CD4-positive, alpha-beta T cell treated with Interleukin-17A for 1 hour (primary cell): Measurements from ENCODE around the gene RERE.

Source experiments
- DNase-seq: peaks from one replicate; pipeline ENCODE4 v3.0.0-alpha.2; 2020

RERE gene

DNA sequence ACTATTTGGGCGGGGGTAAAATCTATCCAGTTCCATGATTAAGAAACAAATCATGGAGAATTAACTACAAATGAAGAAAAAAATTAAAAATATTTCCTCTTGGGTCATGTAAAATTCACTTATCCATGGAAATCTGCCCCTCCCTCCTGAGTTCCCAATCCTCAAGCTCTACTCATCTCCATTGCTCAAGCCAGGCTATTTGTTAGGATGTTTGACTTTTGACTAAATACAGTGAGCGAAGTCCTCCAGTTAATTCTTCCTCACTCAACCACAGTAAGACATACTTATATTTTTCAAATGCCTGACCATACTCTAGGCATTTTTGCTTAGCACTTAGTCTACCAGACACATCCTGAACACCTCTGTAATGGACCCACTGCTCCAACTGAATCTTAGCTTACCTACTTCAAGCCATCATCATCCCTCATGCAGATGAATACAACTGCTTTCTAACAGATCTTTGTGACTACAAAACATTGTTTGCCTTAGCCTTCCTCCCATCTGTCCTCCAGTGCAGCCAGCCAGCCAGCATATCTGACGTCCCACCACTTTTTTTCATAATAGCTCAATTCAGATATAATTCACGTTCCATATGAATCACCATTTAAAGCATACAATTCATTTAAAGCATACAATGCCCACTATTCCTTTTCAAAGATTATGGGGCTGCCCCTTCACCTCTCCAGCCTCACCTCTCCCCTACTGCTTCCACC is 154.2 kb downstream of the RERE start:
- no peak for DNase-seq

DNA sequence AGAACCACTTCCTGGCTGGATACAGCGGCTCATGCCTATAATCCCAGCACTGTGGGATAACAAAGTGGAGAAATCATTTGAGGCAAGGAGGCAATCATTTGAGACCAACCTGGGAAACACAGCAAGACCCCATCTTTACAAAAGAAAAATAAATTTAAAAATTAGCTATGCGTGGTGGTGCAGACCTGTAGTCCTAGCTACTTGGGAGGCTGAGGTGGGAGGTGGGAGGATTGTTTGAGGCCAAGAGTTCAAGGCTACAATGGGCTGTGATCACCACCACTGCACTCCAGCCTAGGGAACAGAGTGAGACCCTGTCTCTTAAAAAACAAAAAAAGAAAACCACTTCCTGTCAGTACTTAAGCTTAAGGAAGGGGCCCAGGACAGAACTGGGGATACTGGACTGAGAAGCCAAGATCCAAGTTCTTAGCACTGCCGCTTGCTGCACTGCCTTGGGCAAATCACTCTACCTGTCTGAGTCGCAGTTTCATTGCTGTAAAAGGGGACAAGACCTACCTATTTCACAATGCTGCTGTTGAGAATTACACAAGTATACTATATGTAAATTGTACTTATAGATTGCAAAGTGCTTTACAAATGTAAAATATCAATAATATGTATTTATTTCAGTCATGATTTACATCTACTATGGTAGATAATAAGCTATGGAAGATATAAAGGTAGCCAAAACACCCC is 154.9 kb downstream of the RERE start:
- no peak for DNase-seq

DNA sequence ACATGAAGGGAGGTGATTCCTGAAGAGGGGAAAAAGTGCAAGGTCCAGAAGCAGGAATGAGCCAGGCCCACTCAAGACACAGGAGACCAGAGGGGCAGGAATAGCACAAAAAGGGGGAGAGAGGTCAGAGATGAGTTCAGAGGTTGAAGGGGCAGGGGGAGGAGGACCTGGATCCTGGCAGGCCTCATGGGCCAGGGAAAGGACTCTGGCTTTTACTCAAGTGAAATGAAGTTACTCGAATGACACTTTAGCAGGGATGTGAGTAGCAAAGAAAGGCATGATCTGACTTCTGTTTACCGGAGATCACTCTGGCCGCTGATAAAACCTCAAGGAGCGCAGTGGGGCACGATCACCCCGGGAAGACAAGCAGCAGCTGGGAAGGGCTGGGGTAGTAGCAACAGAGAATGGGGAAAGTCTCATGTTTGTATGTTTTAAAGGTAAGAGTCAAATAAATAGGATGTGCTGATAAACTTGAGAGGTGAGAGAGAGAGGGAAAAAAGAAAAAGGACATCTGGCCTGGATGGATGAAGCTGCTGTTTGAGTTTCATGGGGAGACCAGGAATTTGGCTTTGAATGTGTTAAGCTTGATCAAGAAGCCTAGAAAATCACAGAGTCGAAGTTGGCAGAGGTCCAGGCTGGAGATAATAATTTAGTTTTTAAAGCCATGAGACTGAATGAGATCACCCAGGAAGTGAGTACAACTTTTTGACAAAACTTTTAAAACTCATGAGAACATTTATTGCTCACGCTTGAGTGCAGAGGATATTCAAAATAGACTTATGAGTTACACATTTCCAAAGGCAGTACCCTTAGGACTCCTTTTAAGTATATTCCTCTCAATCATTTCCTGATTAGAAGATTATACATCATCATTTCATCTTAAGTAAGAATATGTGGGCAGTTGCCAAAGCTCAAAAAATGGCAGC is 156.0 kb downstream of the RERE start:
- no peak for DNase-seq

DNA sequence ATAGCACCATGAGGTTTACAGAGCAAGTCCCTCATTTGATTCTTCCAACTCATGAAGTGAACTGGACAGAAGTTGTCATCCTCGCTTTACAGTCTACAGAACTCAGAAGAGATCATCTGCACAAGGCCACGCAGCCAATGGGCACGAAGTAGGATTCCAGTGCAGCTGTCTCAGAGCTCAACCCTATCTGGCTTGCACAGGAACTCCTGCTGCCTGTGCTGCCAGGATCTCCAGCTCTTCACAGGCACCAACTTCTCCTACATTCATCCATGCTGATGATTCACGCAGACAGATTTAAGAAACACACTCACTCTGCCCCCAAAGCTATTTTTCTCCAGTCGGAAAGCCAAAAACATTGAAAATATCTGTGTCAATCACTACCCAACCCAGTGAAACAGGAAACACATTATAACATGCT is 157.0 kb downstream of the RERE start:
- DNase-seq: no peak

DNA sequence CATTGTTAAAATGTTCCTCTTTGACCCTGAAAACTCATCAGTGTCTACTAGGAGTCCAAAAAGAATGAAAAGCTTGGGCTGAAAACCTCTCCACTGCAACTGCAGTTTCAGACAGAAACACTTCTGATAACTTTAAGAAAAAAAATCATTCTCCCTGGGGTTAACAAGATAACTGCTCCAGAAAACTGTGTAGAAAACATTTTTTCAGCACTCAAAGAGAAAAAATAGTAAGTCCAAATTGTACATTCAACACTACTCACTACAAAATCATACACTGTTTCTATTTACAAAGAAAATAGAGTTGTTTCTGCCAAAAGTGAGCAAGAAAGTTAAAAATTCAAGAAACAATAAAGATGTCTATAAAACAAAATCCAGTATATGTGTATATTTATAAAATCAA is 157.8 kb downstream of the RERE start:
- no peak for DNase-seq

DNA sequence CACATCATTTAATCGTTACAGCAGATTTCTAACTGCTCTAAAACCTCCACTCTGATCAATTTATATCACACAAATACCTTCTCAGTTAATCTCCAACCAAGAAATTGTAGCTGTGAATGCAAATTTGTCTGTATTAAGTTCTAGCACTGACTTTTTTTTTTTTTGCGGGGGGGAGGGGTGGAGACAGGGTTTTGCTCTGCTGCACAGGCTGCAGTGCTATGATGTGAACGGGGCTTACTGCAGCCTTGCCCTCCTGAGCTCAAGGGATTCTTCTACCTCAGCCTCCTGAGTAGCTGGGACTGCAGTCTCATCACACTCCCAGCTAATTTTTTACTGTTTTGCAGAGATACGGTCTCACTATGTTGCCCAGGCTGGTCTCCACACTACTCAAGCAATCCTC is 163.6 kb downstream of the RERE start:
- DNase-seq: no peak

DNA sequence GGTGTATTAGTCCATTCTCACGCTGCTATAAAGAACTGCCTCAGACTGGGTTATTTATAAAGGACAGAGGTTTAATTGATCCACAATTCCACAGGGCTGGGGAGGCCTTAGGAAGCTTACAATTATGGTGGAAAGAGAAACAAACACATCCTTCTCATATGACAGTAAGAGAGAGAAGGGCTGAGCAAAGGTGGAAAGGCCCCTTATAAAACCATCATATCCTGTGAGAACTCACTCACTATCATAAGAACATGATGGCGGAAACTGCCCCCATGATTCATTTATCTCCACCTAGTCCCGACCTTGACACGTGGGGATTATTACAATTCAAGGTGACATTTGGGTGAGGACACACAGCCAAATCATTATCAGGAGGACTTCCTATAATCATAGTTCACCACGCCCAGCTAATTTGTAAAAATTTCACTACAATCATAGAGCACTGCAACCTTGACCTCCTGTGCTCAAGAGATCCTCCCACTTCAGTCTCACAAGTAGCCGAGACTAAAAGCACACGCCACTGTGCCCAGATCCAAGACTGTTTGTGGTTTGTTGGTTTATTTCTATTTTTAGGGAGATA is 164.9 kb downstream of the RERE start:
- DNase-seq: no peak

DNA sequence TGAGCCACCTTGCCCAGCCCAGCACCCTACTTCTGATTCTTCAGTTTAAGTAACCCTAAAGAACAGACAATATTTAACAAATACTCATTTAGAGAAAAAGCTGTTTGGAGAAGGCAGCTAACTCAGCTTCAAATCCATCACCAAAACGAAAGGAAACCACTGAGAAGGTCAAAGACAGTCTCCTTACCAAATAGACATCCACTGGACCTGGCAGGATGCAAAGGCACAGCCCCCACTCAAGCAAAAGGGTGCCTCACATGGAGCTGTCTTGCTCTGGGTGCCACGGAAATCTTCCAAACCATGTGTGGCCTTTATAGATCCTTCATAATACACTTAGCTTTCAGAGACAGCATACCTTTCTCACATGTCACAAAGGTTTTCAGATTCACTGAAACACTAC is 165.5 kb downstream of the RERE start:
- DNase-seq: no peak

DNA sequence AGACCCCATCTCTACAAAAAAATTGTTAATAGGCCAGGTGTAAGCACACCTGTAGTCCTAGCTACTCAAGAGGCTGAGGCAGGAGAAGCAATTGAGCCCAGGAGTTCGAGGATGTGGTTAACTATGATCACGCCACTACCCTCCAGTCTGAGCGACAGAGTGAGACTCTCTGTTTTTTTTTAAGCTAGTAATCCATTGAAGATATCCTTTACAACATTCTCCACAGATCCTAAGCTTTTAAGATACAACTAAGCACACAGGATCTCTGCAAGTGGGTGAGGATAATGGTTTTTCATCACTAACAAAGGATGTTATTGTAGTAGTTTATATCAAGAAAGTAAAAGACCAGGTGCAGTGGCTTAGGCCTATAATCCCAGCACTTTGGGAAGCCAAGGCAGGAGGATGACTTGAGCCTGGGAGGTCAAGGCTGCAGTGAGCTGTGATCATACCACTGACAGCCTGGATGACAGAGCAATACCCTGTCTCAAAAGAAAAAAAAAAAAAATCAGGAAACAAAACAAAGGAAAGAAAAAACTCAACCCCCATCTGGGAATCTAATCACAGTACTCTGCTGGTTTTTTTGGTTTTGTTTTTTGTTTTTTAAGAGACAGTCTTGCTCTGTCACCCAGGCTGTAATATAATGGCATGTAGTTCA is 166.1 kb downstream of the RERE start:
- no peak for DNase-seq

DNA sequence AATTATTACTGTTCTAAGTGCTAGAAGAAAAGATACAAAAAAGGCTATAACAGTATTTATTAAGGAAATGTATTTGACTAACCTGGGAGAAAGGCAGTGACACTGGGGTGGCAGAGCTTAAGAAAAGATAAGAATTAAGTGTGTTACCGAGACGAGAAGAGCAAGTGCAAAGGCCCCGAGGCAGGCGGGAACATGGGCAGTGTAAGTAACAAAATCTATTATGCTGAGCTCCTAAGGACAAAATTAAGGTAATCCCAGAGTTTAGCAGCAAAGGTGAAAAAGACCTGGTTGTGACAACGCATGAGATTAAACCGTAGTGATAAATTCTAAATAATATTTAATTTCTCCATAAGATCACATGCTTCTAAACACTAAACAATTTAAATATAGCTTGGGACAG is 167.6 kb downstream of the RERE start:
- DNase-seq: no peak

DNA sequence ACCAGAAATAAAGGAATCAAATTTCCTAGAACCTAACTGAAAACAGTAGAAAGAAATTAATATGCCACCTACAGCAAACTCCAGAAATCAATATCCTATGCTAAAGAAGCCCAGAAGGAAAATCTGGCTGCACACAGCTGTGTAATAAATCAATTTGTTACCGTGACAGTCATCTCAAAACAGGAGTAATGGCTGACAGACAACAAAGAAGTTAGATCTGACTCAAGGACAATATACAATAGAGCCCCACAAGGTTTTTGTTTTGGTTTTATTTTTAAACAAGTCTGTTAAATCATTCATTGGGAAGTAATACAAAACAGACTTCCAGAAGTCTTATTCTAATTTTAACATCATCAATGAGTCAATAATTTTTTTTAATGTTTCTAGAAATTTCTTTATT is 168.4 kb downstream of the RERE start:
- no peak for DNase-seq

DNA sequence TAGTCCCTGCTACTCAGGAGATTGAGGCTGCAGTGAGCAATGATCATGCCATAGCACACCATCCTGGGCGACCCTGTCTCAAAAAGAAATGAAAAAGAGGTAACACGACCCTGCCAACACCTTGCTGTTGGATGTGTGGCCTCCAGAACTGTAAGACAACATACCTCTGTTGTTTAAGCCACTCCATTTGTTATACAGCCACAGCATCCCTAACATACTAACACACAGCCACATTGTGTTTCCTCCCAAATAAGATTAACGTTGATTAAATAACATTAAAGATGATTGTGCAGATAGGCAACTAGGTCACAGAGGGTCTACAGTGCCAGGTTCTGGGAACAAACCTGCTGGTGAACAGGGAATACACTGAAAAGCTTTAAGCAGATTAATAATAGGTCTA is 170.4 kb downstream of the RERE start:
- DNase-seq: no peak

DNA sequence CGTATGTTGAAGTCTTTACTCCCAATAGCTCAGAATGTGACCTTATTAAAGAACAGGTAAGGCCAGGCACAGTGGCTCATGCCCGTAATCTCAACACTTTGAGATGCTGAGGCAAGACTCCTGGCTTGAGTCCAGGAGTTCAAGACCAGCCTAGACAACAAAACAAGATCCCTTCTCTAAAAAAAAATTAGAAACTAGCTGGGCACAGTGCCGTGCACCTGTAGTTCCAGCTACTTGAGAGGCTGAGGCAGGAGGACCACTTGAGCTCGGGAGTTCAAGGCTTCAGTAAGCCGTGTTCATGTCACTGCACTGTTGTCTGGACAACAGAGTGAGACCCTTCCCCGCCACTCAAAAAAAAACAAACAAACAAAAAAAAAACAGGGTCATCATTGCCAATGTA is 171.3 kb downstream of the RERE start:
- no peak for DNase-seq

DNA sequence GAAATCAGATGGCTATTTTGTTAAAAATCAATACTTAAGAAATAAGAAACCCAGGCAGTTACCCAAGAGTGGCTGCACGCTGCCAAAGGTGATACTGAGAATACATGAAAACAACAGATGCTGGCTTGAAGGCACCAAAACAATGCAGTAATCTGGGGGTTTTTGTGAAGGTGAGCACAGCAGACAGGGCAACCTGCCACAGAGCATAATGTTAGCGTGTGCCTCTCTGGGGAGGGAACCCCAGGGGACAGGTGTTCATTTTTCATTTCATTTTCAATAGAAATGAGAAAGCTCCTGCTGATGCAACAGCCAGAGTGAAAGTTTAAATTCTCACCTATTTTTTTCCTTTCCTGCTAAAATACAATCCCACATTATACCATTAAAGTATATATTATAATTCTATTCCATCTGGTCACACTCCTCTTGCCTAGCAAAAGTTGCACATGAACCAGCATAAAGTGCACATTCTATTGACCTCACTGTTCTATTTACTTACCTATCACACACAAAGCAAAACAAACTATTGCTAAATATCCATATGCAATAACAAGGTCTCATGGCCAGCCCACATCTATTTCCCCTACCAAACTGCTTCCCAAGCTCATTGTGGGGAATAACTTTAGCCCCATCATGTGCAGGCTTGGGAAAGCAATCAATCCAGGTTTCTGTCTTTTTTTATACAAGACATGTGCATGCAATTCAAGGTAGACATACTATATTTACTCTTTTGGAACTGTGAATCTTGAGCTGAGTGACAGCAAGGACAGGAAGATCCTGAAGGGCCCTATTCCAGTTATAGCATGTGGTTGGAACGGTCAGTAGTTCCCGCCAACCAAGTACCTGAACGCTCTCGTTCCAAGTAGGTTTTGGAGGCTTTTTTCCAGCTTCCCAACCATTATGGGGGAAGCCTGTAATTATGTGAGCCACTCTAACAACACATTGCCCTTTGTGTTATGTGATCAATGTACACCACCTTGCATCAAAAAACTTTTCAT is 173.6 kb downstream of the RERE start:
- no peak for DNase-seq

DNA sequence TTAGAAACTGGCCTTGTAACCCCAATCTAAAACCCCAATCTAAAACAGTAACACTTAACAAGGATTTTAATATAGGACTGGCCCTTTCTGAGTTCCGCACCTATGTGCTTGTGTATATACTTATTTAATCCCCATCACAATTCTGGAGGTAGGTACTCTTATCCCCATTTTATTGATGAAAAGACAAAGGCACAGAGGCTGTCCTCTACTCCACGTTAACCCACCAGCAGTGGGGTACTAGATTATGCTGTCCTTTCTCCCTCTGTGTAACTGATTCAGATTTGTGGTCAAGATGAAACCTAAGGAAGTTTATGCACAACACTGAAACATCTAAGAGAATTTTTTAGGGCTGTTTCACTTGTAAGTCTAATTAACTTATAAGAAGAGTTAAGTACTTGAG is 175.3 kb downstream of the RERE start:
- DNase-seq: no peak

DNA sequence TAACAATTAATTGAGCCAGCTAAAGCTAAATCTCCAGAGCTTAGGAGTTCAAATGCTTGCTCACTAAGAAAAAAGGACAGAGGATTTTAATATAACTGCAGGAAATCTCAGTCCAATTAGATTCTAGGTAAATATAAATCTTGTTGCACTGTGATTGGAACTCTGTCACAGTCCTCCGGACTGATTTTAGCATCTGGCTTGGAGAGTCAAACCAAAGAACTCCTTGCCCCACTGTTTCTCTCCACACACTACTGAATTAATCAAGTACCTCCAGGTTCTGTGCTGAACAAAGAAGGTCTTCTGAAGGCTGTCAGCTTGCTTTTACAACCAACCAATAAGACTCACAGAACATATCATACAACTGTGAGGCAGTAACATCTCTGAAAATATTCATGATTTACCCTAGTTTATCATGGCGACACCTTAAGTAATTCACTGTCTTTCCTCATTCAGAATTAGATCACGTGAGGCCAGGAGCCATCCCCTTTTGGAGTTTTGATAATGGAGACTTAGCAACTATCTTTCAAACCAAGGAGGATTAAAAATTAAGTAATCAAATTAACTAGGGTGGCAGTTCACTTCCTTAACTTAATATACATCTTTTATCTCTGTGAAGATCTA is 176.0 kb downstream of the RERE start:
- no peak for DNase-seq

DNA sequence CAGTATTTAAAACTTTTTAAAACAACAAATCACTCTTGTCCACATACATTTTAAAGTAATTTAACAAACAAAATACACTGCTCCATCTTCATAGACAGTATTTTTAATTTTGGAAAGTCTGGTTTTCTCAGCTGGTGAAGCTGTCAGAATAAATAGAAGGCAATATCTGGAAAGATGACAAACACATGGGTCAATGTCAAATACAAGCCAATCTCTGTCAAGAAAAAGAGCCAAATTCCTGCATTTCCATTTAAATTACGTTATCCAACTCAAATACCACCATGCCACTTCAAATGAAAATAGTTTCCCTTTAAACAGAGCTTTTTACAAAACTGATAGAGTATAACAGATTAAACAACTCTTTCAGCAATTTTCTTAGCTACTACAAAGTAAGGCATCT is 176.5 kb downstream of the RERE start:
- DNase-seq: no peak

DNA sequence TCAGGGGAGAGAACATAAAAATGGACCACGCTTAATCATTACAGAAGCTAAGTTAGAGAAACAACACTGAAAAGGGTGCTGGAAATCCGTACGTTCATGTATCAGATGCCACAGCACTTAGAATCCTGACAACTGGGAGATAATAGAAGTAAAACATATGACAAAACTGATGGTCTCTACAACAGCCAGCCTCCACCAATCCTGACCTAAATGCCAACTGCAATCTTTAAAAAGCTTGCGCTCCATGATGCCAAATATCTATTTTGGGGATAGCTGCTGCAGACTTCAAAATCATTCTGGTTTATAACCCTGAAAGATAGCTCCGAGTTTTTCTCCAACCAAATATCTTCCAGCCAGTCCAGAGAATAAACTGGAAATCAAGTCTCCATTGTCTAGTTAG is 178.3 kb downstream of the RERE start:
- no peak for DNase-seq

DNA sequence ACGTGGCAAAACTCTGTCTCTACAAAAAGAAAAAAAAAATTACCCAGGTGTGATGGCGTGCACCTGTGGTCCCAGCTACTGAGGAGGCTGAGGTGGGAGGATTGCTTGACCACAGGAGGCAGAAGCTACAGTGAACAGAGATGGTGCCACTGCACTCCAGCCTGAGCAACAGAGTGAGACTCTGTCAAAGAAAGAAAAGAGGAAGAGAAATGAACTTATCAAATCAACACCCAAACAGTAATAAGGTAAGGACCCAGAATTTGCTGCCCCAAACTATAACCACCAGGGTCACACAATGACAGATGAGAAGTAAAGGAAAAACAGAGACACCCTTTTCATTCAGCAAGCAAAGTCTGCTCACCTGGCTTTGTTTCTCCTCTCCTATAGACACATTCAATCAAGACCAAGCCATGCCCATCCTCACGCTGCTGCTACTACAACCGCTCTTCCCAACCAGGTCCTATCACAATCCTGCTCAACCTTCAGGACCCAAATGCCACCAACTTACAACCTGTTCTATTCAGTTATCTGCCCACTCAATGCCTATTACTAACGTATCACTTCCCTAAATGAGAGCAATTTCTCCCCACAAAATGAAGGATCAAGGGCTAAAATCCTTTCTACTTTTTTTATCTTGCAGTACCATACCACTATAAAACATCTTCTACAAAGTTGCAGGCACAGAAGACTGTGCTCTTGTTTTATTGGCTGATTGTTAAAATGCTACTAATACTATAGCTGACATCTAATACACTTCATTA is 183.5 kb downstream of the RERE start:
- no peak for DNase-seq

DNA sequence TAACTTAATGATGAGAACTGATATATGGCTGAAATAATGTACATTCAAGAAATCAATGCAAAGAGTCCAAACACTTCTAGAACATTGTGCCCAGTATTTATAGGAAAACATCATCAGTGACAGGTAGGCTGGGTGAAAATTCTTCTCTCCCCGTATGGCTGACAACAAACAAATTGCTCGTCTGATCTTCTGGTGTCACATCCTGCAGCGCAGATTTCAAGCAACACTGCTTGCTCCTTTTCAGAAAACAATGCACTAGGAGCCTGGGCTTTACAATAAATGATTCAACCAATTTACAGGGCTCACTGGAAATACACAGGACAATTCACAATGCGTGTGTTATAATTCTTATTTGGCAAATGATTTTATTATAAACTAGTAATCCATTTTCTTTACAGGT is 185.3 kb downstream of the RERE start:
- DNase-seq: no peak
